Fibroblast of pulmonary artery (primary cell): ENCODE results near the gene PLCB2.

ENCODE experiments used
- DNase-seq: peaks from one replicate; pipeline ENCODE4 v3.0.0-alpha.2; 2010; ENCODE audit warnings: low read depth
- H3K4me3 ChIP-seq: replicated peaks from 2 replicates; pipeline ENCODE4 v1.5.1; 2011; ENCODE audit warnings: low read depth, mild to moderate bottlenecking, control low read depth, low read length, moderate library complexity
- TF ChIP-seq, protein P1 (sequence below): IDR thresholded peaks from 2 replicates; pipeline ENCODE4 v1.5.1; 2011; ENCODE audit warnings: mild to moderate bottlenecking, control low read depth, low read length, inconsistent platforms; ENCODE audit errors: missing control alignments

The PLCB2 gene

DNA sequence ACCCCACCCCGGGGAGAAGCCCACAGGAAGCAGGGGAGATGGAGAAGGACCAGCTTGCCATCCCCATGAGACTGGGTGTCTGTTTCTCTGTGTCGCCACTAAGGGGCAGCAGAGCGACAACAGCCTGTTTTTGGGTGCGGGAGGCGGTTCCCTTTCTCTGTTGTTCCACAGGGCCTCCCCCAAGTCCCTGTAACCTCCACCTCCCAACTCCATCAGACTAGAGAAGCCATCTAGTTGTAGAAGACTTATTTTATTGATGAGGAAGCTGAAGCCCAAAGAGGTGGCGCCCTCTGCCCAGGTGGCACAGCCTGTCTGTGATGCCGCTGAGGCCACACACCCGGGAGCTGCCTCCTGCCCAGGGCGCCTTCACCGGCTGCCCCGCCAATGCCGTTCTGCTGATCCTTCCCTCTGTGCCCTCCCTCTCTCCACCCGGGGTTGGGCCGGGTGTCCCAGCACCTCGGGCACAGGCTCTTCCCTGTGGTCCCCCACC is 36.9 kb upstream of the PLCB2 start:
- peak; percentile 75 for DNase-seq
- no peak overlapping the region for H3K4me3 ChIP-seq
- TF ChIP-seq, protein P1, sequence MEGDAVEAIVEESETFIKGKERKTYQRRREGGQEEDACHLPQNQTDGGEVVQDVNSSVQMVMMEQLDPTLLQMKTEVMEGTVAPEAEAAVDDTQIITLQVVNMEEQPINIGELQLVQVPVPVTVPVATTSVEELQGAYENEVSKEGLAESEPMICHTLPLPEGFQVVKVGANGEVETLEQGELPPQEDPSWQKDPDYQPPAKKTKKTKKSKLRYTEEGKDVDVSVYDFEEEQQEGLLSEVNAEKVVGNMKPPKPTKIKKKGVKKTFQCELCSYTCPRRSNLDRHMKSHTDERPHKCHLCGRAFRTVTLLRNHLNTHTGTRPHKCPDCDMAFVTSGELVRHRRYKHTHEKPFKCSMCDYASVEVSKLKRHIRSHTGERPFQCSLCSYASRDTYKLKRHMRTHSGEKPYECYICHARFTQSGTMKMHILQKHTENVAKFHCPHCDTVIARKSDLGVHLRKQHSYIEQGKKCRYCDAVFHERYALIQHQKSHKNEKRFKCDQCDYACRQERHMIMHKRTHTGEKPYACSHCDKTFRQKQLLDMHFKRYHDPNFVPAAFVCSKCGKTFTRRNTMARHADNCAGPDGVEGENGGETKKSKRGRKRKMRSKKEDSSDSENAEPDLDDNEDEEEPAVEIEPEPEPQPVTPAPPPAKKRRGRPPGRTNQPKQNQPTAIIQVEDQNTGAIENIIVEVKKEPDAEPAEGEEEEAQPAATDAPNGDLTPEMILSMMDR: peak; percentile 83

- peak; percentile 55 for DNase-seq
- TF ChIP-seq, protein P1: no peak
- H3K4me3 ChIP-seq: no peak overlapping the region
Observed at GRCh38 chr15:40344217-40344616, 36.5 kb upstream of the PLCB2 start.

- peak; percentile 97 for DNase-seq
- TF ChIP-seq, protein P1: no peak
- no peak overlapping the region for H3K4me3 ChIP-seq
Observed at GRCh38 chr15:40343512-40343911, 35.8 kb upstream of the PLCB2 start.

DNA sequence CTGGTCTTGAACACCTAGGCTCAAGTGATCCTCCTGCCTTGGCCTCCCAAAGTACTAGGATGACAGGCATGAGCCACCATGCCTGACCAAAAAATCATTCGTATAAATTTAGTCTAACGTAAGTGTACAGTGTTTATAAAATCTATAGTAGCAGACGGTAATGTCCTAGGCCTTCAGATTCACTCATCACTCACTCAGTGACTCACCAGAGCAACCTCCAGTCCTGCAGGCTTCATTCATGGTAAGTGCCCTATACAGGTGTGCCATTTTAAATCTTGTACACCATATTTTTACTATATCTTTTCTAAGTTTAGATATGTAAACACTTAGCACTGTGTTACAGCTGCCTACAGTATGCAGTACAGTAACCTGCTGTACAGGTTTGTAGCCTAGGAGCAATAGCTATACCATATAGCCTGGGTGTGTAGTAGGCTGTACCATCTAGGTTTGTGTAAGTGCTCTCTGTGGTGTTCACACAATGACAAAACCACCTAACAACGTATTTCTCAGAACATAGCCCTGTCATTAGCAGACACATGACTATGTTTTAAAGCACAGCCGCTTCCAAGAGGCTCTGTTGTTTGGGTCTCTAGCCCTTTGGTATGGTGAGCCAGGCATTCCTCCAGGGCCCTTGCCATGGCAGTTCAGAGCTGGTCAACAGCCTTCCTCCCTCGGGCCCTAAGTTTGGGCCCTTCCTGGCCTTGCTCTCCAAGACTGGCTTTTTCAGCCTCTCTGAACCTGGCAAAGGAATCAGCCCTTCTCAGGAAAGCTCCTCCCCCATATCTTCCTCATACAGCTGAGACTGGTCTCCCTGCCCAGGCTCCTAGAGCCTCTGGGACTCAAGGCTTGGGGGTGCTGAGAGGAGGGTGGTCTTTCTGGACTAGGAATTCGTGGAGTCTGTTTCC is 34.9 kb upstream of the PLCB2 start:
- peak; percentile 52 for DNase-seq
- H3K4me3 ChIP-seq: no peak overlapping the region
- TF ChIP-seq, protein P1: no peak

DNA sequence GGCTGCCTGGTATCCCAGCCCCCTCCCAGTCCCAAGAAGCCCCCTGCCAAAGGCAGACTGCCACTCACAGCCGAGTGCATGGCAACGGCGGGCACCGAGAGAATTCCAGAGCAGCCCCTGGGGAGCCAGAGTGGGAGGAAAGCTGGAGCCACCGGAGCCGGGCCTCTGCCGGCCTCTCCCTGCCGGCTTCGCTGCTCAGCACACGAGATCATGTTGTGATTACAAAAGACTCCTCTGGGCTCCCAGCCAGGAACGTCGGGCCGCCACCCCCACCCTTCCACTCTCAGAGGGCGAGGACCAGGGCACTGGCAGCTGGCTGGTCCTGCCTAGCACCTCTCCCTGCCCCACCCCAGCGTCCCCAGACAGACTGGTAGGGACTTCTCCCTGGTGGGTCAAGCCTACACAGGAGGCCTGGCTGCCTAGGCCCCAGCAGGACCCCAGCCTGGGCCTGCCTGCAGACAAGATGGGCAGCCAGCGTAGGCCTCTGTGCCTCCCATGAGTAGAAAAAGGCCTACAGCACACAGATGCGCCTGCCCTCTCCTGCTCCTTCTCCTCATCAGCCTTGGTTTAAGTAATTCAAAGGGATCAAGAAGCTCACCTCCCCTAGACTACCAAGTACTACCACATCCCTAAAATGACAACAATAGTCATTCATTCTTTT is 33.1 kb upstream of the PLCB2 start, which contains the start of gene CCDC9B:
CCDC9B (minus strand) TSS at position 200 of the 661 bp plus-strand sequence; CDS start at position 80, 120 bp downstream.
- H3K4me3 ChIP-seq: peak within 1 kb of the TSS; percentile 53
- TF ChIP-seq, protein P1: no peak
- peak; percentile 91 for DNase-seq

- H3K4me3 ChIP-seq: peak overlapping the region; percentile 53
- TF ChIP-seq, protein P1: no peak
- DNase-seq: peak; percentile 82
Observed at GRCh38 chr15:40340038-40340739, 32.5 kb upstream of the PLCB2 start.
